Measurements from ENCODE around the gene ADAD2. TPM values are rescaled to one million over a fixed set of nuclear protein-coding genes. Genes with fewer than 3 reads are reported as not detected.

The ADAD2 gene
- total RNA-seq, 2 donors from 2014 or later = not detected

GRCh38 chr16:84193480-84193879, 2.5 kb downstream of the ADAD2 start:
- TF ChIP-seq CTCF (conservative IDR thresholded peaks at IDR 0.05) = no peak
- Histone ChIP-seq H3K36me3 (ENCODE audit: control insufficient read depth, insufficient read depth, low read length) (no peaks in the 10 kb centered on the region), H3K4me3 (ENCODE audit: low read length) (no peak overlapping the region), H3K9me3 (ENCODE audit: control insufficient read depth, low read length) (no peaks in the 10 kb centered on the region), H3K27ac (ENCODE audit: low read depth, low read length) (no peak overlapping the region), H3K9ac (ENCODE audit: extremely low read depth, low read length, poor library complexity, severe bottlenecking) (no peak overlapping the region), H3K27me3 (ENCODE audit: control insufficient read depth, insufficient read depth, low read length, poor library complexity, severe bottlenecking) (no peaks in the 10 kb centered on the region), H3K4me1 (ENCODE audit: control insufficient read depth, insufficient read depth, low read length) (no peaks in the 10 kb centered on the region)
- Mint-ChIP-seq H3K36me3 (ENCODE audit: low read depth) (no peaks in the 10 kb centered on the region), H3K27me3 (ENCODE audit: insufficient read depth) (peaks cover 4% of the 10 kb centered on the region), H3K4me3 (no peak overlapping the region), H3K4me1 (peaks cover 6% of the 10 kb centered on the region), H3K27ac (no peak overlapping the region), H3K9me3 (no peaks in the 10 kb centered on the region)
- DNase-seq = no peak
- WGBS, 2 experiments (ENCODE audit: insufficient coverage in 1 of 2, insufficient read length in 1 of 2) = 92 to 98% methylated on average over 6 to 7 of the region's 7 CpGs

GRCh38 chr16:84194018-84194417, 3.1 kb downstream of the ADAD2 start:
- H3K27ac Mint-ChIP-seq = no peak overlapping the region
- Histone ChIP-seq H3K36me3 (ENCODE audit: control insufficient read depth, insufficient read depth, low read length) (no peaks in the 10 kb centered on the region), H3K4me3 (ENCODE audit: low read length) (no peak overlapping the region), H3K27me3 (ENCODE audit: control insufficient read depth, insufficient read depth, low read length, poor library complexity, severe bottlenecking) (no peaks in the 10 kb centered on the region), H3K4me1 (ENCODE audit: control insufficient read depth, insufficient read depth, low read length) (no peaks in the 10 kb centered on the region), H3K27ac (ENCODE audit: low read depth, low read length) (no peak overlapping the region), H3K9me3 (ENCODE audit: control insufficient read depth, low read length) (no peaks in the 10 kb centered on the region), H3K9ac (ENCODE audit: extremely low read depth, low read length, poor library complexity, severe bottlenecking) (no peak overlapping the region)
- DNase-seq = no peak
- no peak for TF ChIP-seq CTCF (conservative IDR thresholded peaks at IDR 0.05)
- no peaks in the 10 kb centered on the region for H3K9me3 Mint-ChIP-seq
- H3K4me3 Mint-ChIP-seq = no peak overlapping the region
- no peaks in the 10 kb centered on the region for H3K36me3 Mint-ChIP-seq (ENCODE audit: low read depth)
- H3K27me3 Mint-ChIP-seq (ENCODE audit: insufficient read depth) = peaks cover 4% of the 10 kb centered on the region
- 95 to 96% methylated on average over 7 to 11 of the region's 11 CpGs for WGBS, 2 experiments (ENCODE audit: insufficient coverage in 1 of 2, insufficient read length in 1 of 2)
- H3K4me1 Mint-ChIP-seq = peaks cover 8% of the 10 kb centered on the region

- H3K9ac ChIP-seq (ENCODE audit: extremely low read depth, low read length, poor library complexity, severe bottlenecking) = no peak overlapping the region
- no peaks in the 10 kb centered on the region for H3K36me3 Mint-ChIP-seq (ENCODE audit: low read depth)
- WGBS, 2 experiments (ENCODE audit: insufficient coverage in 1 of 2, insufficient read length in 1 of 2) = 87 to 89% methylated on average over 31 to 34 of the region's 34 CpGs
These were observed 3.7 kb downstream of the ADAD2 start for GRCh38 chr16:84194470-84195200.

More at GRCh38 chr16:84194470-84195200, 3.7 kb downstream of the ADAD2 start:
- no peak for DNase-seq
- no peak for TF ChIP-seq CTCF (conservative IDR thresholded peaks at IDR 0.05)
- H3K27ac ChIP-seq (ENCODE audit: low read depth, low read length) = no peak overlapping the region
- Mint-ChIP-seq H3K27ac (no peak overlapping the region), H3K27me3 (ENCODE audit: insufficient read depth) (peaks cover 7% of the 10 kb centered on the region), H3K4me1 (peaks cover 14% of the 10 kb centered on the region), H3K9me3 (no peaks in the 10 kb centered on the region), H3K4me3 (no peak overlapping the region)
- no peaks in the 10 kb centered on the region for H3K27me3 ChIP-seq (ENCODE audit: control insufficient read depth, insufficient read depth, low read length, poor library complexity, severe bottlenecking)
- no peaks in the 10 kb centered on the region for H3K36me3 ChIP-seq (ENCODE audit: control insufficient read depth, insufficient read depth, low read length)
- no peaks in the 10 kb centered on the region for H3K9me3 ChIP-seq (ENCODE audit: control insufficient read depth, low read length)
- H3K4me1 ChIP-seq (ENCODE audit: control insufficient read depth, insufficient read depth, low read length) = no peaks in the 10 kb centered on the region
- no peak overlapping the region for H3K4me3 ChIP-seq (ENCODE audit: low read length)

Measured in endodermal cell (in vitro differentiated cells).